Putamen (tissue), 1 donor: ENCODE measurements around the gene BCAS4.
"Not testable (repeated sequence)": the region's sequence is repeated elsewhere in the genome, so short reads cannot be mapped to it uniquely, and the experiment has no call there.

Experiments used
- DNase-seq: peaks from one replicate; pipeline ENCODE4 v3.0.0-alpha.2; 2016; ENCODE audit warnings: low spot score

Gene BCAS4, protein sequence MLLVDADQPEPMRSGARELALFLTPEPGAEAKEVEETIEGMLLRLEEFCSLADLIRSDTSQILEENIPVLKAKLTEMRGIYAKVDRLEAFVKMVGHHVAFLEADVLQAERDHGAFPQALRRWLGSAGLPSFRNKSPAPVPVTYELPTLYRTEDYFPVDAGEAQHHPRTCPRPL

DNA sequence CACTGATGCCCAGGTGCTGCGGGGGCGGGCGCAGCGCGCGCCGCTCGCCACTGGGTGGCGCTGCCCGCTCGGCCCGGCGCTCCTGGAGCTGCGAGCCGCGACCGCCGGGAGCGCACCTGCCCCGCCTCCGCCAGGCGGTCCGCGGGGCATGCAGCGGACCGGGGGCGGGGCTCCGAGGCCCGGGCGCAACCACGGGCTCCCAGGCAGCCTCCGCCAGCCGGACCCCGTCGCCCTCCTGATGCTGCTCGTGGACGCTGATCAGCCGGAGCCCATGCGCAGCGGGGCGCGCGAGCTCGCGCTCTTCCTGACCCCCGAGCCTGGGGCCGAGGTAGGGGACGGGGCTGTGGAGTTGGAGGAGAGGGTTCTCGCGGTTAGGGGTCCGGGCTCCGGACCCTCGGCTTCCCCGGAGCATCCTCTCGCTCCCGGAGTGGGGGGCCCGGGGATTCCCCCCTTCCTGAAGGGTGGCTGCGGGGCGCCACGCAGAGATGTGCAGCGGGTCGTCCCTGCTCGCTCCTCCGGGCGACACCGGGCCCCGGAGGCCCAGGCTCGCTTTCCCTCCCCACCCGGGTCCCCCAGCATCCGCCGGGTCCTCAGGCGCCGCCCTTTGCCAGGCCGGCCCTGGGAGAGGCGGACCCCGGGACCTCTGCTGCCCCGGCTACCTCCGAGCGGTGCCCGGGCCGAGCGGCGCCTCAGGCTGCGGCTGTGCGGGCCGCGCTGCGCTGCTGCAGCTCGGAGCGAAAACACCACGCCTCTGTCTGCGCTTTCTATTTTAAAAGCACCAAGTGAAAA, at the start of gene BCAS4:
BCAS4 (plus strand) TSS at position 216 of the 789 bp plus-strand sequence; CDS start at position 239, 23 bp downstream.
- peak; percentile 63 for DNase-seq

GRCh38 chr20:50745634-50746137, 49.2 kb upstream of the BCAS4 start:
- DNase-seq, result no peak

DNA sequence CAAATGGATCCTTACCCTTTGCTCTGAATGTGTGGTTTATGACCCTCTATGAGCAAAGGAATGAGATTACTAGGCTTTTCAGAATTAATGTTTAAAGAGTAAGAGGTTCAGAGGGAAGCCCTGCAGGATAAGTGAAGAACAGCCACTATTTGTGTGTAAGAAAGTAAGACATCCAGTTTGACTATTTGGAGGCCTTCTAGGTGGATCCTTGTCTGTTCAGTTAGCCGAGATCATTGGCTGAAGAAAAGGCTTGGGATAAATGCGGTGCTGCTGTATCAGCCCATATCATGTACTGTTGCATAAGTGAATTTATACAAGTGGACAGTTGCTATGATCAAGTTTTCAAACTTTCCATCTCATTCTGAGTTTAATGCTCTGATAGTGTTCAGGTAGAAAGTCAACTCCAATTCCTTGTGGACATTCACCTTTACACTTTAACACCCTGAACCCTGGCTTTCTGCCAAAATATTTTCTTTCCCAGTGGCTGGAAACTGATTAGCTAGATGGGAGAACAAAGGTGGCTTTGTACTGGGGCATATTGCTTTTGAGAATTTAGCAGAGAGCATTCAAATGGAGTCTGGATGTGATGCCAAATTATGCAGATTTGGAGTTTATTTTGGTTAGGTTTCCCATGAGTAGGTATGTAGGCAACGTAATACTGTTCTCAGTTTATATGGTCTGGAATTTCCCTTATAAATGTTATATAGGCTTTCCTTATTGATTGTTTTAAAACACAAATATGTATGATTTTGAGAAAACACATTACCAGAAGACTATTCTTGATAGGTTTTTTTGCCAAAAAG, 48.5 kb upstream of the BCAS4 start:
- DNase-seq, result no peak

GRCh38 chr20:50747275-50747674, 47.6 kb upstream of the BCAS4 start:
- no peak for DNase-seq

- no peak for DNase-seq
Observed at GRCh38 chr20:50750145-50750671, 44.7 kb upstream of the BCAS4 start.

DNA sequence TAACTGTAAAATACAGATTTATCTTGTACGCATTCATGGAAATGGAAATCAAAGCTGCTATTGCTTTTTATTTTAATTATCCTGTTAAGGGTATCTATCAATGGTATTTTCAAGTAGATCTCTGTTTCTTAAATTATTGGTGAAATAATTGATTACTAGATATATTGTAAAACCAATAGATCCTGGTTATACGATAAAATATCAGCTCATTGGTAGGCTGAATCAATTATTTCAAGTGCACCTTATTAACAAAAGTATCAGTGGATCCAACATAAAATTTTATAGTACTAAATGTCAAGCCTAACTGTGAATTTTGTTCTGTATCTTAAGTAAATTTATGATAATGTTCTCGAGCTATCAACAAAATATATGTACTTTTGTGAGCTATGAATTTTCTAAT, 41.7 kb upstream of the BCAS4 start:
- no peak for DNase-seq

GRCh38 chr20:50754420-50754819, 40.4 kb upstream of the BCAS4 start:
- no peak for DNase-seq

DNA sequence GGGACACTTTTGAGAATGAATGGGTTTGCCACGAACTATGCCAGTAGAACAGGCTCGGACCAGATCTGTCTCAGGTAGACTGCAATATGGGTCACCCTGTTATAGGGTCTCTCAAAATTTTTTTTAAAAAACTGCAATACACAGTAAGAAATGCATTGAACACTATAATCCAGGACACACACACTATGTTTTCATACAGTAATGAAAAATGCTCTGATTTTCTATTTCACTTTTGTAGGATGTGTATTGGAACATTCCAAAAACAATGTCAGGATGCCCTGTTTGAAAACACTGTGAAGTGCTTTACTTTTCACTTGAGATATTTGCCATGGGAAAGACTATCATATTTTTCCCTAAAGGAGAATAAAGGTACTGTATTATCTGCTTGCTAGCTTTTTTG, 38.4 kb upstream of the BCAS4 start:
- no peak for DNase-seq

GRCh38 chr20:50758469-50758868, 36.4 kb upstream of the BCAS4 start:
- no peak for DNase-seq

GRCh38 chr20:50758992-50759391, 35.9 kb upstream of the BCAS4 start:
- DNase-seq, result no peak

DNA sequence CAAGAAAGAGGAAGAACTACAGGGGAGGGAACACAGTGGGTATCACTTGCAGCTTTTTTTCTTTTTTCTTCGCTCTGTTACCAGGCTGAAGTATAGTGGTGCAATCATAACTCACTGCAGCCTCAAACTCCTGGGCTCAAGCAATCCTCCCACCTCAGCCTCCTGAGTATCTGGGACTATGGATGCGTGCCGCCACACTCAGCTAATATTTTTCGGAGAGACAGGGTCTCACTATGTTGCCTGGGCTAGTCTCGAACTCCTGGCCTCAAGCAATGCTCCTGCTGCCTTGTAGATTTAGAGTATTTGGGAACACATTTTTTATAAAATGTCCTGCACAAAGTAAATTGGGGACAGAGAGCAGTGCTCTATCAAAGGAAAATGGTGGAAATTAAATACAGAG, 35.2 kb upstream of the BCAS4 start:
- no peak for DNase-seq

DNA sequence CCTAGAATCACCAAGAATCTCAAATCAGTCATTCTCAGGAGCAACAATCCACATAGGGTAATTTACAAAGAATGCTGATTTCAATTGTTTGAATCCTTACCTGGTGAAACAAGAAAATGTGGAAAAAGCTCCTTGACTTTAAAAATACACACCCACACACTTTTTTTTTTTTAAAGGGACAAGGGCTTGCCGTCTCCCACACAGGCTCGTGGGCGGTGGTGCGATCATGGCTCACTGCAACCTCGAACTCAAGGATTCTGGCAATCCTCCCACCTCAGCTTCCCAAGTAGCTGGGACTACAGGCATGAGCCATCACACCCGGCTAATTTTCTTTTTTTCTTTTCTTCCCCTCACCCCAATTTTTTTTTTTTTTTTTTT, 32.8 kb upstream of the BCAS4 start:
- peak; percentile 24 for DNase-seq

DNA sequence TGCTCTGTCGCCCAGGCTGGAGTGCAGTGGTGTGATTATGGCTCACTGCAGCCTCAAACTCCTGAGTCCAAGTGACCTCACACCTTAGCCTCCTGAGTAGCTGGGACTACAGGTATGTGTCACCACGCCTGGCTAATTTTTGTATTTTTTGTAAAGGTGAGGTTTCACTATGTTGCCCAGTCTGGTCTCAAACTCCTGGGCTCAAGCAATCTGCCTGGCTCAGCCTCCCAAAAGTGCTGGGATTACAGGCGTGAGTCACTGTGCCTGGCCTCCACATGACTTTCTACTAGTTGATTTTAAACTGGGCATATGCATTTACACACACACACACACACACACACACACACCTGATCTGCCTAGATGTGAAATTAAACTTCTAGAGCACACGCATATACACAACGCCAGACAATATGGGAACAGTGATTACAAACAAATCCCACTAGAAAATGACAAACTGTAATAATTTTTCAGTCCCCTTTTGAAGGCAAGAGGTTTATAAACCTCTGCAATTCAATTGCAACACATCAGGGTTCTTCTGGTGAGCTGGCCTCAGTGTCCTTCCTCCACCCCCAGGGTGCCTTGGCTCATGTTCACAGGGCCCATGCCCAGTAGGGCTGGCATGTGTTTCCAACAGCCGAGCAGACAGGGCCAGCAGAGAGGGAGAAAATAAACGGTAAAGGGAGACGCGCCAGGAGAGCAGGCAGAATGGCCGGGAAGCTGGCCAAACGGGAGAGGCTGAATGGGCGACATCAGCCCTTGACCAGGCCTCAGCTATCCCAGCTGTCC, 32.2 kb upstream of the BCAS4 start:
- peak; percentile 88 for DNase-seq

DNA sequence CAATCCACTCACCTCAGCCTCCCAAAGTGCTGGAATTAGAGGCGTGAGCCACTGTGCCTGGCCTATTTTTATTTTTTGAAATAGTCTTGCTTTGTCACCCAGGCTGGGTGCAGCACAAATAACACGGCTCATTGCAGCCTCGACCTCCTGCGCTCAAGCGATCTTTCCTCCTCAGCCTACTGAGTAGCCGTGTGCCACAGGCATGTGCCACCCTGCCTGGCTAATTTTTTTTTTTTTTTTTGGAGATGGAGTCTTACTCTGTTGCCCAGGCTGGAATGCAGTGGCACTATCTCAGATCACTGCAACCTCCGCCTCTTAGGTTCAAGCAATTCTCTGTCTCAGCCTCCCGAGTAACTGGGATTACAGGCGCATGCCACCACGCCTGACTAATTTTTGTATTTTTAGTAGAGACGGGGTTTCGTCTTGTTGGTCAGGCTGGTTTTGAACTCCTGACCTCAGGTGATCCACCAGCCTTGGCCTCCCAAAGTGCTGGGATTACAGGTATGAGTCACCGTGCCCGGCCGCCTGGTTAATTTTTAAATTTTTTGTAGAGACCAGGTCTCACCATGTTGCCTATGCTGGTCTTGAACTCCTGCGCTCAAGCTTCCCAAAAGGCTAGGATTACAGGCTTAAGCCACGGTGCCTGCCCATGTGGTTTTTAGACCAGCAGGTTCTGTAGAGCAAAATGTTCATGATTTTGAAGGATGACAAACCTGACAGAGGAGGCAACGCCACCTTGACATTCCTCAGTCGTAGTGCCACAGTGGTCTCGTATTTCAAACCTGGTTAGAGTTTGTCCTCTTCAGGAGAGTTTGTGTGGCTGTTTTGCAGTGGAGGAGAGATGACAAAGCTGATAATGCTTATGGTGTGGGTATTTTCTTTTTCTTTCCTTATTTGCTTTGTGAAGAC, 31.1 kb upstream of the BCAS4 start:
- not testable (repeated sequence) for DNase-seq

- DNase-seq, result not testable (repeated sequence)
Observed at GRCh38 chr20:50765251-50765650, 29.6 kb upstream of the BCAS4 start.

DNA sequence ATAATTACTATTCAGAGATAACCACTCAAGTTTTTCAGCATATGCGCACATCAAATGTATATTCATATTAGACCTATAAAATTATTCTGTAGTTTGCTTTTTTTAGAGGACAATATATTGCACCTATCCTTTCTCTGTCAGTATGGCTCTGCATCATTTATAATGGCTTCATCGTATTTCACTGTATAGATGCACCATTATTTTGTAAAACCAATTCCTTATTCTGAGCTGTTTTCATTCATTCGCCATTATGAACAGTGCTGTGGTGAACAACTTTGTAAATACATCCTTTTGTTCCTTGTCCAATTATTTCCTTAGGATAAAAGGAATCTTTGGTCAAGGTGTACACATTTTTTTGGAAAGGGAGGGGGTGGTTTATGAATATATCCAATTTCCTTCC, 29.2 kb upstream of the BCAS4 start:
- no peak for DNase-seq

GRCh38 chr20:50766955-50767809, 27.7 kb upstream of the BCAS4 start:
- not testable (repeated sequence) for DNase-seq

DNA sequence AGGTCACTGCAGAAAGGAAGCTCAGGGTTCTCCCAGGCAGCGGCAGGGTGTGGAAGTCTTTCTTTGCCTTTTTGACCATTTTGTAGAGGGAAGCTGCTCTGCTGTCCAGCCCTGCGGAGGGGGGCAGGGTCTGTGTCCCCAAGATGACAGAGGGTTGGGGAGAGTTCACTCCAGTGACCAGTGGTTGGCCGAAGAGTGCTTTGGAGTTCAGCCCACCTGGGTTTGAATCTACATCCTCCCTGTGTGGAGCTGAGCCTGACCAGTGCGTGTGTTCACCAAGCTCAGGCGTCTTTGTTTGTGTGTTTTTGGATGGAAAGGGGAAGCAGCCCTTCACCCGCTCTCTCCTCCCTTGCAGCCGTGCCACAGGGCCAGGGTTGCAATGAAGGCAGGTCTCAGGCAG, 25.9 kb upstream of the BCAS4 start:
- DNase-seq, result not testable (repeated sequence)

GRCh38 chr20:50769551-50770085, 25.2 kb upstream of the BCAS4 start:
- not testable (repeated sequence) for DNase-seq
